Measurements from ENCODE around the gene NTM. TPM values are rescaled to one million over a fixed set of nuclear protein-coding genes. Genes with fewer than 3 reads are reported as not detected.

The NTM gene
- total and polyA plus RNA-seq, 2 of the 8 experiments (the other 6 are each of a cell fraction or from before 2014, with no cell fraction given), result 13.4 to 20.0 TPM

GRCh38 chr11:132296946-132297610 is 926.7 kb downstream of the NTM start:
- H3K9ac ChIP-seq (replicated peaks in 1 of 4; ENCODE audit: extremely low read depth in 1 of 4, low read depth in 3 of 4, low read length in 3 of 4), result no peak overlapping the region
- no peak overlapping the region for H2BK15ac ChIP-seq (ENCODE audit: low read length)
- no peak overlapping the region for H3K27ac ChIP-seq (ENCODE audit: low read depth, low read length)
- H3K36me3 ChIP-seq (ENCODE audit: control insufficient read depth in 2 of 4, insufficient read depth in 4 of 4, low read length in 3 of 4), result no peaks in the 10 kb centered on the region
- no peak overlapping the region for H3K4ac ChIP-seq (replicated peaks; ENCODE audit: insufficient read length, low read depth, low read length)
- H3K56ac ChIP-seq (replicated peaks; ENCODE audit: insufficient read length, low read depth, low read length), result no peak overlapping the region
- H3K4me3 ChIP-seq (ENCODE audit: extremely low read depth in 1 of 4, insufficient read depth in 2 of 4, low read depth in 3 of 4, low read length in 4 of 4), result no peak overlapping the region
- no peak overlapping the region for H4K8ac ChIP-seq (ENCODE audit: extremely low read depth, insufficient read depth, low read length)
- H4K20me1 ChIP-seq (replicated peaks in 1 of 2; ENCODE audit: control insufficient read depth in 1 of 2, insufficient read depth in 2 of 2, low read length in 2 of 2), result no peaks in the 10 kb centered on the region
- no peak overlapping the region for H2BK20ac ChIP-seq (ENCODE audit: low read length)
- H3K4me1 ChIP-seq (replicated peaks in 1 of 4; ENCODE audit: control insufficient read depth in 3 of 4, insufficient read depth in 4 of 4, low read length in 3 of 4), result no peaks in the 10 kb centered on the region
- H2BK5ac ChIP-seq (ENCODE audit: low read depth, low read length), result no peak overlapping the region
- H3K23ac ChIP-seq (ENCODE audit: insufficient read length), result no peak overlapping the region
- H2AFZ ChIP-seq (ENCODE audit: low read length), result no peak overlapping the region
- ChIA-PET CTCF (ENCODE audit: partially characterized antibody) (interaction anchor here (7.3 to 7.4 kb wide), 2 partner anchors 13 to 17 kb away, joined by 122 to 146 read pairs; no protein-coding TSS in a partner anchor), POLR2A (ENCODE audit: partially characterized antibody) (no interaction called here)
- H3K4me2 ChIP-seq (ENCODE audit: insufficient read depth in 1 of 2, low read depth in 2 of 2, low read length in 2 of 2), result no peak overlapping the region
- no peak overlapping the region for H2BK12ac ChIP-seq (ENCODE audit: low read depth, low read length)
- H3K79me2 ChIP-seq (ENCODE audit: control insufficient read depth in 1 of 2, insufficient read depth in 2 of 2, low read length in 2 of 2), result no peaks in the 10 kb centered on the region
- H2BK120ac ChIP-seq (replicated peaks; ENCODE audit: low read depth, low read length), result no peak overlapping the region
- no peak overlapping the region for H4K91ac ChIP-seq (replicated peaks; ENCODE audit: insufficient read length, low read length)
- no peaks in the 10 kb centered on the region; the same call in 1 of the 2 replicates for H3K23me2 ChIP-seq (ENCODE audit: low read depth, low read length)
- H3K9me3 ChIP-seq (ENCODE audit: insufficient read depth in 2 of 2, low read depth in 1 of 2, low read length in 1 of 2), result no peaks in the 10 kb centered on the region
- H3K14ac ChIP-seq (ENCODE audit: insufficient read length), result no peak overlapping the region
- 94% methylated on average over 3 of the region's 3 CpGs; no CpG with 5 or more reads in 1 of the 2 experiments for WGBS, 2 experiments (ENCODE audit: extremely low coverage in 1 of 2, insufficient coverage in 1 of 2, insufficient read length in 1 of 2, insufficient replicate concordance in 2 of 2, low coverage in 1 of 2, low lambda C conversion rate in 2 of 2, missing lambda C conversion rate in 1 of 2)
- no peak overlapping the region for H4K5ac ChIP-seq (ENCODE audit: insufficient read length, low read depth, low read length)
- no peaks in the 10 kb centered on the region for H3K79me1 ChIP-seq (ENCODE audit: low read depth, low read length)
- DNase-seq (ENCODE audit: low read depth in 1 of 2, low spot score in 2 of 2) (no peak), FAIRE-seq (no peak)
- H3K18ac ChIP-seq (ENCODE audit: extremely low read depth, low read length), result no peak overlapping the region
- H2AK5ac ChIP-seq (ENCODE audit: low read depth, low read length), result no peak overlapping the region
- H3K27me3 ChIP-seq (replicated peaks in 1 of 4; ENCODE audit: control insufficient read depth in 3 of 4, extremely low read depth in 1 of 4, insufficient read depth in 3 of 4, low read length in 3 of 4), result no peaks in the 10 kb centered on the region
- TF ChIP-seq TCF12 (IDR thresholded peaks at IDR 0.05; ENCODE audit: low read depth, low read length) (no peak), SP2 (IDR thresholded peaks at IDR 0.05; ENCODE audit: low read length) (no peak), EGR1 (IDR thresholded peaks at IDR 0.05; ENCODE audit: borderline replicate concordance, low read depth, low read length) (no peak), CTBP2 (IDR thresholded peaks at IDR 0.05; ENCODE audit: borderline replicate concordance, insufficient read depth, insufficient read length, low read length) (no peak), BRCA1 (IDR thresholded peaks at IDR 0.05; ENCODE audit: low read depth, low read length) (no peak), BCL11A (IDR thresholded peaks at IDR 0.05; ENCODE audit: low read depth in 2 of 2, low read length in 2 of 2) (no peak), JUN (IDR thresholded peaks at IDR 0.05; ENCODE audit: low read depth, low read length) (no peak), TBP (IDR thresholded peaks at IDR 0.05; ENCODE audit: low read depth, low read length) (no peak), NRF1 (IDR thresholded peaks at IDR 0.05; ENCODE audit: low read depth, low read length) (no peak), CHD1 (IDR thresholded peaks at IDR 0.05; ENCODE audit: low read depth, low read length) (no peak), SIRT6 (IDR thresholded peaks at IDR 0.05; ENCODE audit: low read length) (no peak), SIN3A (conservative IDR thresholded peaks at IDR 0.05 in 1 of 2, IDR thresholded peaks at IDR 0.05 in 1 of 2; ENCODE audit: low read depth in 1 of 2, low read length in 2 of 2) (no peak), GABPA (IDR thresholded peaks at IDR 0.05; ENCODE audit: borderline replicate concordance, insufficient read depth, low read length) (no peak), SUZ12 (IDR thresholded peaks at IDR 0.05; ENCODE audit: low read length) (no peak), YY1 (IDR thresholded peaks at IDR 0.05; ENCODE audit: low read depth, low read length) (no peak)
